Endodermal cell (in vitro differentiated cells): ENCODE data around the gene CEP128. TPM values are rescaled to one million over a fixed set of nuclear protein-coding genes. Genes with fewer than 3 reads are reported as not detected.
"Not testable (repeated sequence)": the region's sequence is repeated elsewhere in the genome, so short reads cannot be mapped to it uniquely, and the experiment has no call there.

Experiments
- DNase-seq: peaks from one replicate; pipeline ENCODE4 v3.0.0-alpha.2; 2017
- H3K27ac ChIP-seq: 2 replicates; pipeline ENCODE4 v1.5.1; 2013; ENCODE audit warnings: mild to moderate bottlenecking, low read depth, low read length, moderate library complexity
- H3K27me3 ChIP-seq: 2 replicates; pipeline ENCODE4 v1.6.1; 2013; ENCODE audit warnings: mild to moderate bottlenecking, low read length, moderate library complexity; ENCODE audit not compliant: insufficient read depth, control insufficient read depth, poor library complexity, severe bottlenecking
- H3K36me3 ChIP-seq: 2 replicates; pipeline ENCODE4 v1.7.0; 2013; ENCODE audit warnings: mild to moderate bottlenecking, low read length, moderate library complexity; ENCODE audit not compliant: control insufficient read depth, insufficient read depth
- H3K4me1 ChIP-seq: one replicate; pipeline ENCODE4 v1.7.0; 2013; ENCODE audit warnings: low read length; ENCODE audit not compliant: control insufficient read depth, insufficient read depth
- H3K4me3 ChIP-seq: 2 replicates; pipeline ENCODE4 v1.5.1; 2013; ENCODE audit warnings: mild to moderate bottlenecking, low read length, moderate library complexity
- H3K9ac ChIP-seq: 2 replicates; pipeline ENCODE4 v1.6.1; 2013; ENCODE audit warnings: mild to moderate bottlenecking, low read length, moderate library complexity; ENCODE audit not compliant: poor library complexity, severe bottlenecking; ENCODE audit errors: extremely low read depth
- H3K9me3 ChIP-seq: 2 replicates; pipeline ENCODE4 v1.6.1; 2013; ENCODE audit warnings: mild to moderate bottlenecking, low read length, moderate library complexity; ENCODE audit not compliant: control insufficient read depth
- H3K27ac Mint-ChIP-seq: 2 replicates; pipeline ENCODE4 v1.8.0; 2020; ENCODE audit warnings: mixed read lengths
- H3K27me3 Mint-ChIP-seq: 2 replicates; pipeline ENCODE4 v1.8.0; 2021; ENCODE audit warnings: mild to moderate bottlenecking, mixed read lengths; ENCODE audit not compliant: insufficient read depth
- H3K36me3 Mint-ChIP-seq: 2 replicates; pipeline ENCODE4 v1.8.0; 2020; ENCODE audit warnings: low read depth, mixed read lengths
- H3K4me1 Mint-ChIP-seq: 2 replicates; pipeline ENCODE4 v1.8.0; 2020; ENCODE audit warnings: mixed read lengths
- H3K4me3 Mint-ChIP-seq: 2 replicates; pipeline ENCODE4 v1.8.0; 2020; ENCODE audit warnings: mild to moderate bottlenecking, moderate library complexity, mixed read lengths
- H3K9me3 Mint-ChIP-seq: 2 replicates; pipeline ENCODE4 v1.8.0; 2020; ENCODE audit warnings: mild to moderate bottlenecking, mixed read lengths
- WGBS, 2 experiments: methylation state at CpG; one replicate each; pipeline versions ENCODE4 v1.1.5 to v1.1.7; 2013; ENCODE audit warnings: missing lambda C conversion rate in 2 of 2, mixed read lengths in 1 of 2; ENCODE audit not compliant: insufficient coverage in 1 of 2, insufficient read length in 1 of 2; 5-methylcytosine and 5-hydroxymethylcytosine counted together
- total RNA-seq, 2 donors: library from RNA; stranded (reverse); fragmentation: NEBNext Ultra II Directional in 1 of 2; extraction: Animal tissue kit (Norgen Biotek cat#: 25700) in 1 of 2; gene quantifications; 2 replicates in 1 of 2; 3 replicates in 1 of 2; pipeline ENCODE4 v1.2.1, GENCODE V29; 2021
- TF ChIP-seq, protein P1 (sequence below): fragments of 200-600 bp; sonication (generic); conservative IDR thresholded peaks from 2 replicates; pipeline ENCODE4 v1.5.0; 2021; ENCODE audit warnings: antibody characterized with exemption, mild to moderate bottlenecking

Gene CEP128
- total RNA-seq, 2 donors from 2014 or later: 21.6 to 29.0 TPM

DNA sequence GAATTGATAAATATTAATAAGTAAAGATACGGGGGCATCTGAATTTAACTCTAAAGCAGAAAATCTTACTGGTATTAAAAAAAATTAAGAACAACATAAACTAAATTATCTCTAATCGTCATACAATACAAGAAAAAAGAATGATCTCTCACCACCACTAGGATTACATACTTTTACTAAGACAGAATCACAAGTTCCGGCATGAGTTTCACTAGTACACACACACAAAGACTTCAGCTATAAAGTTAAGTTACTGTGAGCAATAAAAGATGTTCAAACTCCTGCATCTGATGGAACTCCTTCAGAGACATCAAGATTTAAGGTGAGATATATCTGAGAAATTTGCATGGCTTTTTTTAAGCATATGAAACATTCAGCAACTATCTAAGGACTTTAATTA is 21.9 kb downstream of the CEP128 start:
- Mint-ChIP-seq H3K36me3 (peaks cover 4% of the 10 kb centered on the region), H3K27ac (no peak overlapping the region), H3K27me3 (no peaks in the 10 kb centered on the region), H3K9me3 (no peaks in the 10 kb centered on the region), H3K4me3 (no peak overlapping the region), H3K4me1 (peaks cover 5% of the 10 kb centered on the region)
- TF ChIP-seq, protein P1, sequence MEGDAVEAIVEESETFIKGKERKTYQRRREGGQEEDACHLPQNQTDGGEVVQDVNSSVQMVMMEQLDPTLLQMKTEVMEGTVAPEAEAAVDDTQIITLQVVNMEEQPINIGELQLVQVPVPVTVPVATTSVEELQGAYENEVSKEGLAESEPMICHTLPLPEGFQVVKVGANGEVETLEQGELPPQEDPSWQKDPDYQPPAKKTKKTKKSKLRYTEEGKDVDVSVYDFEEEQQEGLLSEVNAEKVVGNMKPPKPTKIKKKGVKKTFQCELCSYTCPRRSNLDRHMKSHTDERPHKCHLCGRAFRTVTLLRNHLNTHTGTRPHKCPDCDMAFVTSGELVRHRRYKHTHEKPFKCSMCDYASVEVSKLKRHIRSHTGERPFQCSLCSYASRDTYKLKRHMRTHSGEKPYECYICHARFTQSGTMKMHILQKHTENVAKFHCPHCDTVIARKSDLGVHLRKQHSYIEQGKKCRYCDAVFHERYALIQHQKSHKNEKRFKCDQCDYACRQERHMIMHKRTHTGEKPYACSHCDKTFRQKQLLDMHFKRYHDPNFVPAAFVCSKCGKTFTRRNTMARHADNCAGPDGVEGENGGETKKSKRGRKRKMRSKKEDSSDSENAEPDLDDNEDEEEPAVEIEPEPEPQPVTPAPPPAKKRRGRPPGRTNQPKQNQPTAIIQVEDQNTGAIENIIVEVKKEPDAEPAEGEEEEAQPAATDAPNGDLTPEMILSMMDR: no peak
- no peaks in the 10 kb centered on the region for H3K4me1 ChIP-seq
- no peaks in the 10 kb centered on the region for H3K9me3 ChIP-seq
- no peak overlapping the region for H3K27ac ChIP-seq
- H3K36me3 ChIP-seq: peaks cover 8% of the 10 kb centered on the region
- no peaks in the 10 kb centered on the region for H3K27me3 ChIP-seq
- WGBS, 2 experiments: 91 to 100% methylated on average over 1 to 2 of the region's 3 CpGs
- H3K4me3 ChIP-seq: no peak overlapping the region
- no peak for DNase-seq
- H3K9ac ChIP-seq: no peak overlapping the region

DNA sequence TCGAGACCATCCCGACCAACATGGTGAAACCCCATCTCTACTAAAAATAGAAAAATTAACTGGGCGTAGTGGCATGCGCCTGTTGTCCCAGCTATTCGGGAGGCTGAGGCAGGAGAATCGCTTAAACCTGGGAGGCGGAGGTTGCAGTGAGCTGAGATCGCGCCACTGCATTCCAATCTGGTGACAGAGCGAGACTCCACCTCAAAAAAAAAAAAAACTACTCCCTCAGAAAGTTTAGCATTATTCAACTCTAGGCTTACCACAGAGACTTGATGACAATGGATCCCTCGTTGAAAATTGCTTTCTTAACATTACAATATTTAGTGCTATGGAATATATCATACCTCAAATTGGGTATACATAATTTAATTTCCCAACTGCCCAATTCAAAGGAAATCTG is 29.5 kb downstream of the CEP128 start:
- not testable (repeated sequence) for H3K4me3 Mint-ChIP-seq, H3K27ac ChIP-seq, H3K9me3 ChIP-seq, H3K4me3 ChIP-seq, H3K4me1 Mint-ChIP-seq, H3K4me1 ChIP-seq, H3K27ac Mint-ChIP-seq, H3K9me3 Mint-ChIP-seq, DNase-seq, H3K27me3 Mint-ChIP-seq, H3K36me3 ChIP-seq, H3K9ac ChIP-seq, H3K27me3 ChIP-seq
- 91 to 96% methylated on average over 6 to 10 of the region's 11 CpGs for WGBS, 2 experiments
- H3K36me3 Mint-ChIP-seq: peaks cover 10% of the 10 kb centered on the region

DNA sequence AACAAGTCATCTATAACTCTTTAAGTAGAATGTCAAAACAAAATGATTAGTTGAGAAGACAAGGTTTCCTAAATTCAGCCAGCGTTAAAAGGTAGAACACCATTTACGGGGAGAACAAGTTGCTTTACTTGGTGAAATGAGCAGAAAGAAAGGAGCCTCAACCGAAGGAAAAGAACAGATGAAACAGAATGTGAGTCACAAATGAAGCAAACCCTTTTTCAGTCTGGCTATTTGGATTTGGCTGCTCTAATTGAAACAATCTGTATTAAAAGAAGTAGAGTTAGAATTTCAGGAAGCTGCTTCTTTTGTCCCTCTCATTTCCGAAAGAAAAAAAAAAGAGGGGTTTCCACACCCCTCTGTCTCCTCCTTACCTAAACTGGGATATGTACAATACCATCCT is 34.6 kb downstream of the CEP128 start:
- no peaks in the 10 kb centered on the region for H3K27me3 ChIP-seq
- no peak for DNase-seq
- Mint-ChIP-seq H3K4me1 (peaks cover 13% of the 10 kb centered on the region), H3K36me3 (peaks cover 4% of the 10 kb centered on the region), H3K27ac (no peak overlapping the region), H3K4me3 (no peak overlapping the region), H3K9me3 (no peaks in the 10 kb centered on the region), H3K27me3 (no peaks in the 10 kb centered on the region)
- H3K9me3 ChIP-seq: no peaks in the 10 kb centered on the region
- TF ChIP-seq, protein P1: no peak
- no peaks in the 10 kb centered on the region for H3K36me3 ChIP-seq
- H3K27ac ChIP-seq: no peak overlapping the region
- H3K4me1 ChIP-seq: no peaks in the 10 kb centered on the region
- 89 to 100% methylated on average over 3 to 4 of the region's 4 CpGs for WGBS, 2 experiments
- H3K4me3 ChIP-seq: no peak overlapping the region
- no peak overlapping the region for H3K9ac ChIP-seq

DNA sequence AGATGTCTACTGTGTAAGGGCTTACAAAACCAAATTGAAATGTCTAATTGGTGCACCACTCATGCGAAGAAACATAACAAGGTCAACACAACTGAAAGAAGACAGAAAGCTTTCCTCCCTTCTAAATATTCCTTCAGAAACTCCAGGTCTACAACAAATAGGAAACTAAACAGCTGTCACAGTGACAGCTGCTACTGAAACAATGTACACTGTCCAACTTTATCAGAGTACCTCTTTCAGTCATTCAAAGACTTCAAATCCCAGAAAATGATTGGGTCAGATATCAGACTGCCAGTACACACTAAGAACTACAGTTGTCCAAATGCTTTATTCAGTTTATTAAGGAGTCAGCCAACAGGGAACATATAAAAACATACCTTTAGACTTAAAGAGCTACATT is 35.2 kb downstream of the CEP128 start:
- Mint-ChIP-seq H3K4me1 (peaks cover 13% of the 10 kb centered on the region), H3K27me3 (no peaks in the 10 kb centered on the region), H3K9me3 (no peaks in the 10 kb centered on the region), H3K4me3 (no peak overlapping the region), H3K27ac (no peak overlapping the region), H3K36me3 (peaks cover 4% of the 10 kb centered on the region)
- 100% methylated on average over 1 of the region's 1 CpG; no CpG with 5 or more reads in 1 of the 2 experiments for WGBS, 2 experiments
- Histone ChIP-seq H3K27me3 (no peaks in the 10 kb centered on the region), H3K9me3 (no peaks in the 10 kb centered on the region), H3K4me3 (no peak overlapping the region), H3K36me3 (no peaks in the 10 kb centered on the region), H3K4me1 (no peaks in the 10 kb centered on the region), H3K27ac (no peak overlapping the region), H3K9ac (no peak overlapping the region)
- DNase-seq: no peak
- TF ChIP-seq, protein P1: no peak
